ENCODE data around the gene TFCP2.

TFCP2 gene

GRCh38 chr12:51124504-51124903 is 48.4 kb downstream of the TFCP2 start:
- no peak for TF ChIP-seq CTCF (IDR thresholded peaks at IDR 0.05; ENCODE audit: low read depth, low read length)
- no peak for DNase-seq (ENCODE audit: low read depth, low spot score)
- in situ Hi-C loops (cut with HindIII; ENCODE audit: low sequenced_read_pairs): no loop called here
- H3K4me3 ChIP-seq (ENCODE audit: low read depth, low read length): no peak overlapping the region

GRCh38 chr12:51122844-51123243 is 50.1 kb downstream of the TFCP2 start:
- DNase-seq (ENCODE audit: low read depth, low spot score): no peak
- TF ChIP-seq CTCF (IDR thresholded peaks at IDR 0.05; ENCODE audit: low read depth, low read length): no peak
- no peak overlapping the region for H3K4me3 ChIP-seq (ENCODE audit: low read depth, low read length)
- in situ Hi-C loops (cut with HindIII; ENCODE audit: low sequenced_read_pairs): no loop called here

- in situ Hi-C loops (cut with HindIII; ENCODE audit: low sequenced_read_pairs): no loop called here
- DNase-seq (ENCODE audit: low read depth, low spot score): peak; percentile 82
- TF ChIP-seq CTCF (IDR thresholded peaks at IDR 0.05; ENCODE audit: low read depth, low read length): no peak
- H3K4me3 ChIP-seq (ENCODE audit: low read depth, low read length): no peak overlapping the region
Observed at GRCh38 chr12:51118706-51119105, 54.2 kb downstream of the TFCP2 start.

- no peak for DNase-seq (ENCODE audit: low read depth, low spot score)
- in situ Hi-C loops (cut with HindIII; ENCODE audit: low sequenced_read_pairs): no loop called here
- no peak overlapping the region for H3K4me3 ChIP-seq (ENCODE audit: low read depth, low read length)
- no peak for TF ChIP-seq CTCF (IDR thresholded peaks at IDR 0.05; ENCODE audit: low read depth, low read length)
Observed at GRCh38 chr12:51115533-51115932, 57.4 kb downstream of the TFCP2 start.

GRCh38 chr12:51108136-51108535 is 64.8 kb downstream of the TFCP2 start:
- no peak for TF ChIP-seq CTCF (IDR thresholded peaks at IDR 0.05; ENCODE audit: low read depth, low read length)
- no peak overlapping the region for H3K4me3 ChIP-seq (ENCODE audit: low read depth, low read length)
- in situ Hi-C loops (cut with HindIII; ENCODE audit: low sequenced_read_pairs): no loop called here
- no peak for DNase-seq (ENCODE audit: low read depth, low spot score)

- no peak for DNase-seq (ENCODE audit: low read depth, low spot score)
- TF ChIP-seq CTCF (IDR thresholded peaks at IDR 0.05; ENCODE audit: low read depth, low read length): no peak
Observed at GRCh38 chr12:51103977-51104376, 69.0 kb downstream of the TFCP2 start.

GRCh38 chr12:51098611-51099010 is 74.3 kb downstream of the TFCP2 start:
- in situ Hi-C loops (cut with HindIII; ENCODE audit: low sequenced_read_pairs): no loop called here
- TF ChIP-seq CTCF (IDR thresholded peaks at IDR 0.05; ENCODE audit: low read depth, low read length): no peak

More at GRCh38 chr12:51103977-51104376, 69.0 kb downstream of the TFCP2 start:
- in situ Hi-C loops (cut with HindIII; ENCODE audit: low sequenced_read_pairs): no loop called here
- H3K4me3 ChIP-seq (ENCODE audit: low read depth, low read length): no peak overlapping the region

More at GRCh38 chr12:51098611-51099010, 74.3 kb downstream of the TFCP2 start:
- H3K4me3 ChIP-seq (ENCODE audit: low read depth, low read length): no peak overlapping the region
- no peak for DNase-seq (ENCODE audit: low read depth, low spot score)
